RPMI7951 (cell line): ENCODE results near the gene SGF29. TPM values are rescaled to one million over a fixed set of nuclear protein-coding genes. Genes with fewer than 3 reads are reported as not detected.
"Not testable (repeated sequence)": the region's sequence is repeated elsewhere in the genome, so short reads cannot be mapped to it uniquely, and the experiment has no call there.

ENCODE experiments used
- DNase-seq: peaks from one replicate; pipeline ENCODE4 v3.0.0-alpha.2; 2012; ENCODE audit warnings: low read depth
- total RNA-seq: library from RNA; depleted of rRNA; stranded (reverse); fragments of >200 nt; shearing (Covaris generic); gene quantifications from 2 replicates; pipeline ENCODE4 v1.2.3, GENCODE V29; 2014

The SGF29 gene
- total RNA-seq, 1 experiment from 2014 or later, result 12.1 TPM

GRCh38 chr16:28563218-28563617, 9.5 kb downstream of the SGF29 start:
- DNase-seq, result no peak

- not testable (repeated sequence) for DNase-seq
Measured at GRCh38 chr16:28566233-28566925, 12.7 kb downstream of the SGF29 start.

GRCh38 chr16:28567292-28567691, 13.6 kb downstream of the SGF29 start:
- DNase-seq, result no peak

GRCh38 chr16:28569021-28569420, 15.3 kb downstream of the SGF29 start:
- no peak for DNase-seq

GRCh38 chr16:28569968-28570752, 16.4 kb downstream of the SGF29 start:
- no peak for DNase-seq

- no peak for DNase-seq
Measured at GRCh38 chr16:28572696-28573510, 19.2 kb downstream of the SGF29 start.

- DNase-seq, result no peak
Measured at GRCh38 chr16:28573738-28574718, 20.3 kb downstream of the SGF29 start.

GRCh38 chr16:28574925-28575324, 21.2 kb downstream of the SGF29 start:
- DNase-seq, result peak; percentile 24

- DNase-seq, result no peak
Measured at GRCh38 chr16:28575446-28576109, 21.9 kb downstream of the SGF29 start.

GRCh38 chr16:28580726-28581315, 27.1 kb downstream of the SGF29 start:
- DNase-seq, result no peak

GRCh38 chr16:28585674-28586073, 32.0 kb downstream of the SGF29 start:
- no peak for DNase-seq

- no peak for DNase-seq
Measured at GRCh38 chr16:28586466-28586865, 32.7 kb downstream of the SGF29 start.

- DNase-seq, result peak; percentile 93
Measured at GRCh38 chr16:28587386-28587785, 33.7 kb downstream of the SGF29 start.

GRCh38 chr16:28589069-28589468, 35.3 kb downstream of the SGF29 start:
- no peak for DNase-seq

- no peak for DNase-seq
Measured at GRCh38 chr16:28589930-28590329, 36.2 kb downstream of the SGF29 start.

GRCh38 chr16:28590384-28591340, 36.9 kb downstream of the SGF29 start:
- no peak for DNase-seq

GRCh38 chr16:28591355-28591754, 37.6 kb downstream of the SGF29 start:
- no peak for DNase-seq

- no peak for DNase-seq
Measured at GRCh38 chr16:28592511-28592910, 38.8 kb downstream of the SGF29 start.

- no peak for DNase-seq
Measured at GRCh38 chr16:28592979-28593553, 39.3 kb downstream of the SGF29 start.
